Suprapubic skin (tissue), 4 donors: ENCODE measurements around the gene SMAD5. TPM values are rescaled to one million over a fixed set of nuclear protein-coding genes. Genes with fewer than 3 reads are reported as not detected.

Experiments
- DNase-seq, 2 donors: peaks; one replicate each; pipeline ENCODE4 v3.0.0-alpha.2; 2019; ENCODE audit warnings: low spot score in 2 of 2
- H3K27ac ChIP-seq: fragments of 200-600 bp; sonication (generic); one replicate; pipeline ENCODE4 v1.5.1; 2019
- H3K27me3 ChIP-seq: fragments of 200-600 bp; sonication (generic); one replicate; pipeline ENCODE4 v1.5.1; 2019
- H3K36me3 ChIP-seq: fragments of 200-600 bp; sonication (generic); one replicate; pipeline ENCODE4 v1.5.1; 2019
- H3K4me1 ChIP-seq: fragments of 200-600 bp; sonication (generic); one replicate; pipeline ENCODE4 v1.5.1; 2019
- H3K4me3 ChIP-seq: fragments of 200-600 bp; sonication (generic); one replicate; pipeline ENCODE4 v1.5.1; 2019; ENCODE audit warnings: mild to moderate bottlenecking
- H3K9me3 ChIP-seq: fragments of 200-600 bp; sonication (generic); one replicate; pipeline ENCODE4 v1.5.1; 2019
- EP300 ChIP-seq: sonication (generic); formaldehyde crosslinking; IDR thresholded peaks from one replicate; pipeline ENCODE4 v1.6.1; 2017; ENCODE audit warnings: antibody characterized with exemption
- POLR2A ChIP-seq, 2 donors: fragments of 450-650 bp; IDR thresholded peaks; one replicate each; pipeline ENCODE4 v1.6.1; 2017; ENCODE audit warnings: antibody characterized with exemption in 2 of 2, mild to moderate bottlenecking in 2 of 2, moderate library complexity in 2 of 2
- POLR2AphosphoS5 ChIP-seq, 3 donors: sonication (generic); formaldehyde crosslinking; IDR thresholded peaks; one replicate each; pipeline ENCODE4 v1.6.1; 2017; ENCODE audit warnings: antibody characterized with exemption in 3 of 3
- WGBS: methylation state at CpG from one replicate; pipeline ENCODE4 v1.1.5; 2018; 5-methylcytosine and 5-hydroxymethylcytosine counted together
- total RNA-seq, 4 donors: library from RNA; depleted of rRNA; stranded (reverse); fragments of >200 nt; gene quantifications; one replicate each; pipeline ENCODE4 v1.1.0, GENCODE V29; 2016
- TF ChIP-seq, protein P1 (sequence below), 2 donors: fragments of 200-600 bp in 1 of 2; fragments of 450-650 bp in 1 of 2; sonication (generic) in 1 of 2; IDR thresholded peaks; one replicate each; pipeline ENCODE4 v1.5.1; 2016 to 2019; ENCODE audit warnings: antibody characterized with exemption in 2 of 2, mild to moderate bottlenecking in 1 of 2, moderate library complexity in 1 of 2

SMAD5 gene
- total RNA-seq: 100 to 1,000 TPM in 1 of 4 donors, 10 to 100 TPM in 3; 63.3 to 119 (median 74.9) TPM

- no peaks in the 10 kb centered on the region for H3K27me3 ChIP-seq
- WGBS: 0% methylated on average over 5 of the region's 81 CpGs
- H3K27ac ChIP-seq: peak within 1 kb of the TSS; percentile 99
- H3K4me1 ChIP-seq: peaks cover 48% of the 10 kb centered on the region
- TF ChIP-seq POLR2A (IDR thresholded peaks at IDR 0.05): peak in 1 of 2 donors; percentile 82
- TF ChIP-seq EP300: no peak
- TF ChIP-seq, protein P1, sequence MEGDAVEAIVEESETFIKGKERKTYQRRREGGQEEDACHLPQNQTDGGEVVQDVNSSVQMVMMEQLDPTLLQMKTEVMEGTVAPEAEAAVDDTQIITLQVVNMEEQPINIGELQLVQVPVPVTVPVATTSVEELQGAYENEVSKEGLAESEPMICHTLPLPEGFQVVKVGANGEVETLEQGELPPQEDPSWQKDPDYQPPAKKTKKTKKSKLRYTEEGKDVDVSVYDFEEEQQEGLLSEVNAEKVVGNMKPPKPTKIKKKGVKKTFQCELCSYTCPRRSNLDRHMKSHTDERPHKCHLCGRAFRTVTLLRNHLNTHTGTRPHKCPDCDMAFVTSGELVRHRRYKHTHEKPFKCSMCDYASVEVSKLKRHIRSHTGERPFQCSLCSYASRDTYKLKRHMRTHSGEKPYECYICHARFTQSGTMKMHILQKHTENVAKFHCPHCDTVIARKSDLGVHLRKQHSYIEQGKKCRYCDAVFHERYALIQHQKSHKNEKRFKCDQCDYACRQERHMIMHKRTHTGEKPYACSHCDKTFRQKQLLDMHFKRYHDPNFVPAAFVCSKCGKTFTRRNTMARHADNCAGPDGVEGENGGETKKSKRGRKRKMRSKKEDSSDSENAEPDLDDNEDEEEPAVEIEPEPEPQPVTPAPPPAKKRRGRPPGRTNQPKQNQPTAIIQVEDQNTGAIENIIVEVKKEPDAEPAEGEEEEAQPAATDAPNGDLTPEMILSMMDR (IDR thresholded peaks at IDR 0.05): no peak
- peak in 2 of 3 donors; percentile 58 to 84 for TF ChIP-seq POLR2AphosphoS5 (IDR thresholded peaks at IDR 0.05)
- H3K9me3 ChIP-seq: no peaks in the 10 kb centered on the region
- H3K36me3 ChIP-seq: no peaks in the 10 kb centered on the region
- peak; percentile 97 for DNase-seq
- peak within 1 kb of the TSS; percentile 98 for H3K4me3 ChIP-seq
Observed at GRCh38 chr5:136132557-136133221, at the start of gene SMAD5. TSS of gene SMAD5 (plus strand) at chr5:136132845. CDS start at chr5:136153761, 20,916 bp downstream.

- Histone ChIP-seq H3K27ac (no peak overlapping the region), H3K4me1 (peaks cover 20% of the 10 kb centered on the region), H3K27me3 (no peaks in the 10 kb centered on the region), H3K36me3 (no peaks in the 10 kb centered on the region), H3K9me3 (no peaks in the 10 kb centered on the region), H3K4me3 (no peak overlapping the region)
- 56% methylated on average over 1 of the region's 1 CpG for WGBS
- no peak for DNase-seq
- TF ChIP-seq EP300 (no peak), POLR2A (IDR thresholded peaks at IDR 0.05) (no peak), POLR2AphosphoS5 (IDR thresholded peaks at IDR 0.05) (no peak)
- TF ChIP-seq, protein P1 (IDR thresholded peaks at IDR 0.05): no peak
Observed at GRCh38 chr5:136084698-136085097, 47.9 kb upstream of the SMAD5 start.

GRCh38 chr5:136086783-136087566, 45.7 kb upstream of the SMAD5 start:
- Histone ChIP-seq H3K4me1 (peaks cover 20% of the 10 kb centered on the region), H3K27ac (no peak overlapping the region), H3K36me3 (no peaks in the 10 kb centered on the region), H3K9me3 (no peaks in the 10 kb centered on the region), H3K4me3 (no peak overlapping the region), H3K27me3 (no peaks in the 10 kb centered on the region)
- TF ChIP-seq POLR2A (IDR thresholded peaks at IDR 0.05) (no peak), EP300 (no peak), POLR2AphosphoS5 (IDR thresholded peaks at IDR 0.05) (no peak)
- TF ChIP-seq, protein P1 (IDR thresholded peaks at IDR 0.05): no peak
- no peak for DNase-seq
- WGBS: 74% methylated on average over 5 of the region's 5 CpGs

- Histone ChIP-seq H3K9me3 (no peaks in the 10 kb centered on the region), H3K27me3 (no peaks in the 10 kb centered on the region), H3K36me3 (no peaks in the 10 kb centered on the region), H3K4me1 (peaks cover 20% of the 10 kb centered on the region), H3K27ac (peak overlapping the region; percentile 27), H3K4me3 (no peak overlapping the region)
- TF ChIP-seq POLR2AphosphoS5 (IDR thresholded peaks at IDR 0.05) (no peak), POLR2A (IDR thresholded peaks at IDR 0.05) (no peak), EP300 (no peak)
- TF ChIP-seq, protein P1 (IDR thresholded peaks at IDR 0.05): no peak
- DNase-seq: peak in 1 of 2 donors; percentile 75
- WGBS: 42% methylated on average over 16 of the region's 16 CpGs
Observed at GRCh38 chr5:136087961-136088871, 44.4 kb upstream of the SMAD5 start.
